HG02852 (cell line): ENCODE measurements around the gene FAM13B.
"Not testable (repeated sequence)": the region's sequence is repeated elsewhere in the genome, so short reads cannot be mapped to it uniquely, and the experiment has no call there.

Source experiments
- ATAC-seq: cut with Tn5 transposase; IDR thresholded peaks from one replicate; pipeline ENCODE4 v1.9.1; 2021; ENCODE audit warnings: mild to moderate bottlenecking, moderate library complexity; ENCODE audit not compliant: unreplicated experiment

The FAM13B gene

GRCh38 chr5:138032572-138033385, at the start of gene FAM13B:
FAM13B (minus strand) TSS chr5:138033079; CDS start chr5:138019111, 13,968 bp downstream.
- peak; percentile 49 for ATAC-seq

DNA sequence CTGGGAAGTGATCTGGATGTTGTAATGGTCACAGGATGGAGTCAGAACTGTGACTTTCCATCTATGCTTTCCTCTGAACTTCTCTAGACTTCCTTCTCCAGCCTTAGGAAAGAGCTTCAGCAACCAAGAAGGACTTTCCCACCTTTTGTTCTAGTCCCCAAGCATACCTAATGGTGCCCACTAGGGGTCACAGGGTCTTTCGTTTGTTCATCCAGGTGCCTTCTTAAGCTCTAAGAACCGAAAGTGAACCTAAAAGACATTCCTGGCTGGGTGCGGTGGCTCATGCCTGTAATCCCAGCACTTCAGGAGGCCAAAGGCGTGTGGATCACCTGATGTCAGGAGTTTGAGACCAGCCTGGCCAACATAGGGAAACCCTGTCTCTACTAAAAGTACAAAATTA, 49.2 kb upstream of the FAM13B start:
- ATAC-seq = no peak

DNA sequence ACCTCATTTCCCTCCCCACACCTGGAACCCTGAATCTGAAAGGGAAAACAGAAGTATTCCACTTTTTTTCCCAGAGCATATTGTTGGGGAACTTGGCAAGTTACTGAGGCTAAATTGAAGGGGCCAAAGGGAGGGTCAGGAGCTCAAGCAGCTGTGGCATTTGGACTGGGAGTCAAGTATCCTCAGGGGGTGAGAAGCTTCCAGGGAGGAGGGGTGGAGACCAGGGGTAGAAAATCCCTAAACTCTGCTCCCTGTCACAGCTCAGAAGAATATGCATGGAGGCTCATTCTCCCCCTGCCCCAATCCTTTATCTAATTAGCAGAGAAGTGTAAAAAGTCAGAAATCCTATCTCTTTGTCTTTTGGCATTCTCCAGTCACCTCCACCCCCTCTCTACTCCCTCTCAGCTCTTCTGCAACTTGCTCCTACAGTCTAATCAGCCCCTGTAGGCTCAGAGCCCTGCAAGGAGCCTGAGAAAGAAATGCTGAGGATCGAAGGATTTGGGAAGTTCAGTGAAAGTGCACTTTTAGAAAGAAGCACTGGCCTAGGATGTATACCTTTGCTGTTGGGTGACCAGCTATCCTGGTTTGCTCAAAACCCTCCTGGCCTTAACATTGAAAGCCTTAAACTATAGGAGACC, 45.2 kb upstream of the FAM13B start:
- ATAC-seq = no peak

GRCh38 chr5:138077064-138077696, 44.3 kb upstream of the FAM13B start:
- ATAC-seq = no peak

DNA sequence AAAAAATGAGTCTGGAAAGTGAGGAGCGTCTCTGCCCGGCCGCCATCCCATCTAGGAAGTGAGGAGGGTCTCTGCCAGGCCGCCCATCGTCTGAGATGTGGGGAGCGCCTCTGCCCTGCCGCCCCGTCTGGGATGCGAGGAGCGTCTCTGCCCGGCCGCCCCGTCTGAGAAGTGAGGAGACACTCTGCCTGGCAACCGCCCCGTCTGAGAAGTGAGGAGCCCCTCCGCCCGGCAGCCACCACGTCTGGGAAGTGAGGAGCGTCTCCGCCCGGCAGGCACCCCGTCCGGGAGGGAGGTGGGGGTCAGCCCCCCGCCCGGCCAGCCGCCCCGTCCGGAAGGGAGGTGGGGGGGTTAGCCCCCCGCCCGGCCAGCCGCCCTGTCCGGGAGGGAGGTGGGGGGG, 37.1 kb upstream of the FAM13B start:
- not testable (repeated sequence) for ATAC-seq

DNA sequence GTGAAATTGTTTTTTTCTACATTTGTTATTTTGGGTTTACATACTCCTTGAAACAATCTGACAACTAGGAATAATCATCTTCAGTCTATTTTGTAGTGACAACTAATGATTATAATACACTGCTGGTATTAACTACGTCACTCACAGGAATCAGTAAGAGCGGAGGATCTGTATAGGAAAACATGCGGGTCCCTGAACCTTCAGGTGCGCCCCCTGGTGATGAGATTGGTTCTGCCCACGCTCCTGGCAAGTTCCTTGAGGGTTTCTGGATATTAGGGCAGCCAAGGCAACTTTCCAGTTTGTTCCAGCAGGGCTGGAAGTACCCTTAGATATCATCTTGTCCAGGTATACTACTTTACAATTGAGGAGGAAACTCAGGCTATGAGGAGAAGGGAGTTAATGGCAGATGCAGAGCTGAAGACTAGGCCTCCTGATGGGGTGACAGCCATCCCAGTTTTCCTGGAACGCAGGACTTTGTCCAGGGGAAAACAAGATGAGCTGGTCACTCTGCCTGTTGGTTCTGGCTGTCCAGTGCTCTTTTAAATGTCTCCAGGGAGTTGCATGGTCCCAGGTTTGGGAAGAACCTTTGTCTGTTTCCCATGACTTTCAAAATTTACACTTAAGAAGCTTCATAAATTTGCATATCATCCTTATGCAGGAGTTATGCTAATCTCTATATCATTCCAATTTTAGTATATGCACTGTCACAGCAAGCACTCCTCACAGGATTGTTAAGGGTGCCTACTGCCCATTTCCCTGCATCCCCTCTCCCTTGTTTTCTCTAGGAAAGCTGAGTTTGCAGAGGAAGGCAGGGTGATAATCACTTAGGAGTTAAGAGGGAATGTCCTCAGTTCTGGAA, 36.1 kb upstream of the FAM13B start:
- ATAC-seq = no peak

DNA sequence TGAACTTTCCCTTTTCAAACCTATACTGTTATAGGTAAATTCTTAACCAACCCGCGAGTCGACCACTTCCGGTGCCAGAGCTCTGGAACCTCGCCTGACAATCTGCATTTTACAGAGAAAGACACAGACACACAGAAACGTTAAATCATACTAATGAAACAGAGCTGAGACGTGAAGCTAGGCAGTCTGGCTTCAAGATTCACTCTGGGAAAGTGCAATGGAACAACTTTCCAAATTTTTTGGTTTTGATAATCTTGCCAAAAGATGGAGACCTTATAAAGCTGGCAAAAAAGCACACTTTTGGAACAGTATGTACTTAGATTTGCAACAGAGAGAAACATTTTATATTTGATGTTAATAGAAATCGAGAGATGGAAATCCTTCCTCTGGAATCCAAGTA, 35.1 kb upstream of the FAM13B start:
- ATAC-seq = no peak

- ATAC-seq = no peak
Observed at GRCh38 chr5:138065102-138065501, 32.2 kb upstream of the FAM13B start.

GRCh38 chr5:138064526-138064925, 31.6 kb upstream of the FAM13B start:
- no peak for ATAC-seq

GRCh38 chr5:138054847-138055558, 22.1 kb upstream of the FAM13B start:
- no peak for ATAC-seq

DNA sequence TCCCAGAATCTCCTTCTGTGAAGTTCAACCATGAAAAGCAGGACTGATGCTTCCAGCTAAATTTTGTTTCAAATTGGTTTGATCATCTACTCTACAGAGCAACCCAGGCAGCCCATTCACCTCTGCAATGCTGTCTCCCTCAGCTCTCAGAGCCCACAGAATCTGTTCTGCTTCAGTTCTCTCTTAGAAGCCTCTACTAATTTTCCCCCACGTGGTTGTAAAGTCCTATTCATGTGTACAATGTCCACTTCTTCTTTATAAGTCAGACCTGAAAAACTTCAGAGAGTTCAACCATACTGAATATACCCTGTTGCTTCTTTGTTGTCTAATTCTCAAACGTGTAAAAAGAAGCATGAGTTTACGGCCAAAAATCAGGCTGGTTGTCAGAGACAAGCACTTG, 21.3 kb upstream of the FAM13B start:
- ATAC-seq = no peak

- no peak for ATAC-seq
Observed at GRCh38 chr5:138053554-138053953, 20.7 kb upstream of the FAM13B start.

- not testable (repeated sequence) for ATAC-seq
Observed at GRCh38 chr5:138052718-138053117, 19.8 kb upstream of the FAM13B start.

- no peak for ATAC-seq
Observed at GRCh38 chr5:138051441-138052296, 18.8 kb upstream of the FAM13B start.

- not testable (repeated sequence) for ATAC-seq
Observed at GRCh38 chr5:138045283-138045682, 12.4 kb upstream of the FAM13B start.

DNA sequence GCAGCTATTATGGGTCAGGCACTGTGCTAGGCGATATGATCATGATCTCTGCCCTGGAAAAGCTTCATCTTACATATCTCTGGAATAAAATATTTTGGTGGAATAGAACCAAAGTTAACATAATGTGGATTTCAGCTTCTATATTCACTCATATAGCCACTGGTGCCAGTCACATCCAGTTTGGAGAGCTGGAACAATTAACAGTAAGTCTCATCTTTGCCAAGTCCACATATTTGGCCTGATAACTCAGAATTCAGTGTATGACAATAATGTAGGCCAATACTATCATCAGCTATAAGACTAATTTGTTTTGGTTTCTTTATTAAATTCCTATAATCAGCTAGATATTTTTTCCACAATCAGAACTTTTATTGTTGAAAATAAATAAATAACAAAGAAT, 5.9 kb upstream of the FAM13B start:
- no peak for ATAC-seq

GRCh38 chr5:138037907-138038633, 5.2 kb upstream of the FAM13B start:
- ATAC-seq = no peak

- ATAC-seq = no peak
Observed at GRCh38 chr5:138037271-138037670, 4.4 kb upstream of the FAM13B start.
